Natural killer cell (primary cell): Measurements from ENCODE around the gene LEAP2. TPM values are rescaled to one million over a fixed set of nuclear protein-coding genes. Genes with fewer than 3 reads are reported as not detected.
A peak's percentile ranks its signal among the peaks of the same experiment; 100 is the strongest.

Source experiments
- ATAC-seq, 3 donors: fragments of 150-1000 bp in 2 of 3; fragments of 200-7000 bp in 1 of 3; cut with Tn5 transposase; 1 replicate in 1 of 3; 2 replicates in 2 of 3; pipeline ENCODE4 v1.10.0; 2021; ENCODE audit warnings: mild to moderate bottlenecking in 2 of 3, moderate library complexity in 2 of 3
- DNase-seq, 2 donors: peaks; one replicate each; pipeline versions ENCODE4 v3.0.0 to v3.0.0-alpha.2; 2013 to 2021; ENCODE audit warnings: mixed read lengths in 1 of 2
- H3K27ac ChIP-seq: one replicate; pipeline ENCODE4 v1.5.1; 2013; ENCODE audit warnings: mild to moderate bottlenecking, low read length
- H3K27me3 ChIP-seq: one replicate; pipeline ENCODE4 v1.6.1; 2013; ENCODE audit warnings: low read length; ENCODE audit not compliant: control insufficient read depth, insufficient read depth
- H3K36me3 ChIP-seq: one replicate; pipeline ENCODE4 v1.6.1; 2013; ENCODE audit warnings: low read length; ENCODE audit not compliant: control insufficient read depth, insufficient read depth
- H3K4me1 ChIP-seq: one replicate; pipeline ENCODE4 v1.6.1; 2013; ENCODE audit warnings: low read length; ENCODE audit not compliant: control insufficient read depth, insufficient read depth
- H3K4me3 ChIP-seq: one replicate; pipeline ENCODE4 v1.5.1; 2013; ENCODE audit warnings: low read length
- H3K9me3 ChIP-seq: one replicate; pipeline ENCODE4 v1.6.1; 2013; ENCODE audit warnings: low read length; ENCODE audit not compliant: control insufficient read depth, insufficient read depth
- H3K27ac Mint-ChIP-seq, 2 donors: one replicate each; pipeline ENCODE4 v1.8.0; 2022; ENCODE audit warnings: mild to moderate bottlenecking in 2 of 2, mixed read lengths in 2 of 2, moderate library complexity in 1 of 2
- H3K27me3 Mint-ChIP-seq, 2 donors: one replicate each; pipeline ENCODE4 v1.8.0; 2022; ENCODE audit warnings: low read depth in 2 of 2, mixed read lengths in 2 of 2
- H3K36me3 Mint-ChIP-seq: one replicate; pipeline ENCODE4 v1.8.0; 2022; ENCODE audit warnings: mixed read lengths
- H3K4me1 Mint-ChIP-seq, 2 donors: one replicate each; pipeline ENCODE4 v1.8.0; 2022; ENCODE audit warnings: mixed read lengths in 2 of 2
- H3K4me3 Mint-ChIP-seq: one replicate; pipeline ENCODE4 v1.8.0; 2022; ENCODE audit warnings: mild to moderate bottlenecking, moderate library complexity, mixed read lengths
- H3K9me3 Mint-ChIP-seq, 2 donors: one replicate each; pipeline ENCODE4 v1.8.0; 2022; ENCODE audit warnings: mixed read lengths in 2 of 2
- CTCF ChIP-seq: fragments of 200-600 bp; IDR thresholded peaks from one replicate; pipeline ENCODE4 v1.8.0; 2022; ENCODE audit warnings: antibody characterized with exemption
- WGBS: methylation state at CpG from one replicate; pipeline ENCODE4 v1.1.7; 2013; ENCODE audit warnings: missing lambda C conversion rate; ENCODE audit not compliant: insufficient coverage; 5-methylcytosine and 5-hydroxymethylcytosine counted together
- intact Hi-C: fragments of 100-400 bp; cut with micrococcal nuclease; formaldehyde crosslinking; loops from one replicate; pipeline ENCODE4 v1.14.2; 2022
- total RNA-seq, 4 donors: library from RNA; stranded (reverse); fragments of 120-200 nt in 1 of 4; gene quantifications; one replicate each; pipeline versions ENCODE4 v1.2.3 to v1.2.4, GENCODE V29; 2013 to 2022

The LEAP2 gene
- total RNA-seq, 3 donors from 2014 or later (not counting 1 experiment from before 2014, with no cell fraction given) = 0.70 to 1.3 (median 1.2) TPM

- Mint-ChIP-seq H3K27me3 (no peaks in the 10 kb centered on the region), H3K4me1 (peaks cover 27 to 29% of the 10 kb centered on the region in 2 donors), H3K9me3 (no peaks in the 10 kb centered on the region), H3K4me3 (no peak overlapping the region), H3K36me3 (peaks cover 5% of the 10 kb centered on the region), H3K27ac (peak overlapping the region; percentile 13 to 74)
- no peak for TF ChIP-seq CTCF
- Histone ChIP-seq H3K4me1 (no peaks in the 10 kb centered on the region), H3K36me3 (peaks cover 18% of the 10 kb centered on the region), H3K4me3 (no peak overlapping the region), H3K27me3 (no peaks in the 10 kb centered on the region), H3K9me3 (no peaks in the 10 kb centered on the region), H3K27ac (no peak overlapping the region)
- no peak for DNase-seq
- 100% methylated on average over 1 of the region's 2 CpGs for WGBS
- intact Hi-C loops = no loop called here
- ATAC-seq = peak; percentile 47 to 48 (median 48)
These were observed 32.5 kb downstream of the LEAP2 start for GRCh38 chr5:132905938-132906337.

GRCh38 chr5:132907161-132907560 lies 33.7 kb downstream of the LEAP2 start:
- Histone ChIP-seq H3K36me3 (peaks cover 18% of the 10 kb centered on the region), H3K9me3 (no peaks in the 10 kb centered on the region), H3K4me3 (no peak overlapping the region), H3K27me3 (no peaks in the 10 kb centered on the region), H3K4me1 (no peaks in the 10 kb centered on the region), H3K27ac (no peak overlapping the region)
- Mint-ChIP-seq H3K27me3 (no peaks in the 10 kb centered on the region), H3K27ac (no peak overlapping the region), H3K9me3 (no peaks in the 10 kb centered on the region), H3K36me3 (peaks cover 12% of the 10 kb centered on the region), H3K4me1 (peaks cover 31 to 36% of the 10 kb centered on the region in 2 donors), H3K4me3 (no peak overlapping the region)
- TF ChIP-seq CTCF = no peak
- DNase-seq (no peak), ATAC-seq (no peak)
- WGBS = 97% methylated on average over 1 of the region's 2 CpGs
- intact Hi-C loops = no loop called here

GRCh38 chr5:132909702-132910101 lies 36.2 kb downstream of the LEAP2 start:
- DNase-seq = no peak
- Histone ChIP-seq H3K27me3 (no peaks in the 10 kb centered on the region), H3K36me3 (peaks cover 22% of the 10 kb centered on the region), H3K4me1 (no peaks in the 10 kb centered on the region), H3K9me3 (no peaks in the 10 kb centered on the region), H3K4me3 (no peak overlapping the region), H3K27ac (no peak overlapping the region)
- Mint-ChIP-seq H3K9me3 (no peaks in the 10 kb centered on the region), H3K4me3 (no peak overlapping the region), H3K36me3 (peaks cover 6% of the 10 kb centered on the region), H3K27me3 (no peaks in the 10 kb centered on the region), H3K4me1 (peaks cover 24 to 28% of the 10 kb centered on the region in 2 donors), H3K27ac (no peak overlapping the region)
- intact Hi-C loops = no loop called here
- WGBS = no CpG with 5 or more reads among the region's 1 CpG
- no peak for ATAC-seq
- TF ChIP-seq CTCF = no peak

GRCh38 chr5:132915681-132916080 lies 42.2 kb downstream of the LEAP2 start:
- no peaks in the 10 kb centered on the region for H3K9me3 Mint-ChIP-seq
- H3K4me1 Mint-ChIP-seq = peaks cover 9 to 12% of the 10 kb centered on the region in 2 donors
- H3K27ac Mint-ChIP-seq = peak overlapping the region in 1 of 2 donors; percentile 33
- peaks cover 21% of the 10 kb centered on the region for H3K36me3 ChIP-seq
- intact Hi-C loops = no loop called here
- peaks cover 6% of the 10 kb centered on the region for H3K36me3 Mint-ChIP-seq
- no peak for TF ChIP-seq CTCF
- H3K27me3 Mint-ChIP-seq = no peaks in the 10 kb centered on the region
- no peak overlapping the region for H3K4me3 ChIP-seq
- no peaks in the 10 kb centered on the region for H3K9me3 ChIP-seq
- ATAC-seq (no peak), DNase-seq (no peak)
- no peaks in the 10 kb centered on the region for H3K27me3 ChIP-seq
- H3K4me3 Mint-ChIP-seq = no peak overlapping the region
- no peak overlapping the region for H3K27ac ChIP-seq
- 92% methylated on average over 5 of the region's 5 CpGs for WGBS
- no peaks in the 10 kb centered on the region for H3K4me1 ChIP-seq
